Breast epithelium (tissue), 3 donors: ENCODE measurements around the gene TCEAL4.

Source experiments
- CTCF ChIP-seq, 3 donors: fragments of 450-650 bp; IDR thresholded peaks; one replicate each; pipeline ENCODE4 v1.5.1; 2016 to 2017; ENCODE audit warnings: antibody characterized with exemption in 3 of 3, mild to moderate bottlenecking in 3 of 3, moderate library complexity in 3 of 3
- POLR2A ChIP-seq: fragments of 450-650 bp; IDR thresholded peaks from one replicate; pipeline ENCODE4 v1.6.1; 2016; ENCODE audit warnings: antibody characterized with exemption, mild to moderate bottlenecking, moderate library complexity

GRCh38 chrX:103624111-103624510, 38.8 kb downstream of the TCEAL4 start:
- TF ChIP-seq CTCF (IDR thresholded peaks at IDR 0.05) (no peak), POLR2A (no peak)
